IPS-18a (cell line): ENCODE results near the gene TMEM130.
"Not testable (repeated sequence)": the region's sequence is repeated elsewhere in the genome, so short reads cannot be mapped to it uniquely, and the experiment has no call there.

Source experiments
- H3K27ac ChIP-seq: one replicate; pipeline ENCODE4 v1.5.1; 2013; ENCODE audit warnings: low read length
- H3K27me3 ChIP-seq: one replicate; pipeline ENCODE4 v1.6.1; 2013; ENCODE audit warnings: mild to moderate bottlenecking, low read length; ENCODE audit not compliant: control insufficient read depth, insufficient read depth
- H3K36me3 ChIP-seq: one replicate; pipeline ENCODE4 v1.6.1; 2013; ENCODE audit warnings: low read depth, low read length; ENCODE audit not compliant: control insufficient read depth
- H3K4me1 ChIP-seq: one replicate; pipeline ENCODE4 v1.6.1; 2013; ENCODE audit warnings: low read depth, low read length; ENCODE audit not compliant: control insufficient read depth
- H3K4me3 ChIP-seq: one replicate; pipeline ENCODE4 v1.5.1; 2013; ENCODE audit warnings: low read length
- H3K9ac ChIP-seq: one replicate; pipeline ENCODE4 v1.6.1; 2013; ENCODE audit warnings: mild to moderate bottlenecking, low read length, moderate library complexity
- H3K9me3 ChIP-seq: one replicate; pipeline ENCODE4 v1.6.1; 2013; ENCODE audit warnings: low read depth, low read length; ENCODE audit not compliant: control insufficient read depth

The TMEM130 gene

DNA sequence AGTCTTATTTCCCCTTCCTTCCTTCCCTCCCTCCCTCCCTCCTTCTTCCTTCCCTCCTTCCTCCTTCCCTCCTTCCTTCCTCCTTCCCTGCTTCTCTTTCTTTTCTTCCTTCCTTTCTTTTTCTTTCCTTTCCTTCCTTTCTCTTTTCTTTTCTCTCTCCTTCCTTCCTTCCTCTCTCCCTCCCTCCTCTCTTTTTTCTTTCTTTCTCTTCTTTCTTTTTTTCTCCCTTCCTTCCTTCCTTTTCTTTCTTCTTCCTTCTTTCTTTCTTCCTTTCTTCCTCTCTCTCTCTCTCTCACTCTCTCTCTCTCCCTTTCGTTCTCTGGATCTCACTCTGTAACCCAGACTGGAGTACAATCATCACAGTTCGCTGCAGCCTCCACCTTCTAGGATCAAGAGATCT, 6.2 kb downstream of the TMEM130 start:
- Histone ChIP-seq H3K27ac (no peak overlapping the region), H3K36me3 (no peaks in the 10 kb centered on the region)

GRCh38 chr7:98862716-98863420, 6.9 kb downstream of the TMEM130 start:
- H3K4me1 ChIP-seq: peaks cover 7% of the 10 kb centered on the region
- H3K9ac ChIP-seq: no peak overlapping the region
- H3K9me3 ChIP-seq: no peaks in the 10 kb centered on the region
- H3K27me3 ChIP-seq: no peaks in the 10 kb centered on the region
- H3K36me3 ChIP-seq: no peaks in the 10 kb centered on the region
- no peak overlapping the region for H3K4me3 ChIP-seq
- no peak overlapping the region for H3K27ac ChIP-seq

More for the DNA sequence above, 6.2 kb downstream of the TMEM130 start:
- H3K4me1 ChIP-seq: peaks cover 7% of the 10 kb centered on the region
- no peaks in the 10 kb centered on the region for H3K9me3 ChIP-seq
- no peak overlapping the region for H3K9ac ChIP-seq
- peaks cover 6% of the 10 kb centered on the region for H3K27me3 ChIP-seq
- no peak overlapping the region for H3K4me3 ChIP-seq

DNA sequence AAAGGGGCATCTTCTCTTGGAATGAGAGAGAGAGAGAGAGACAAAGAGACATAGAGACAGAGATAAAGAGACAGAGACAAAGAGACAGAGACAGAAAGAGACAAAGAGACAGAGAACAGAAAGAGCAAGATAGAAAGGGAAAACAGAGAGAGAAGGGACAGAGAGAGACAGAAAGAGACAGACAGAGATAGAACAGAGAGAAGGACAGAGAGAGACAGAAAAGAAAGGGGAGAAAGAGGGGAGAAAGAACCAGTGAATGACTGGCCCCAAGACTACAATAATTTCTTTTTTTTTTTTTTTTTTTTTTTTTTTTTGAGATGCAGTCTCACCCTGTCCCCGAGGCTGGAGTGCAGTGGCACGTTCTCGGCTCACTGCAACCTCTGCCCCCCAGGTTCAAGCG, 7.6 kb downstream of the TMEM130 start:
- Histone ChIP-seq H3K27ac (no peak overlapping the region), H3K4me3 (no peak overlapping the region), H3K9ac (no peak overlapping the region), H3K9me3 (no peaks in the 10 kb centered on the region), H3K27me3 (no peaks in the 10 kb centered on the region), H3K4me1 (peaks cover 3% of the 10 kb centered on the region), H3K36me3 (no peaks in the 10 kb centered on the region)

GRCh38 chr7:98860071-98860470, 9.7 kb downstream of the TMEM130 start:
- Histone ChIP-seq H3K9ac (no peak overlapping the region), H3K36me3 (no peaks in the 10 kb centered on the region), H3K4me1 (no peaks in the 10 kb centered on the region), H3K27ac (no peak overlapping the region), H3K9me3 (no peaks in the 10 kb centered on the region), H3K27me3 (no peaks in the 10 kb centered on the region), H3K4me3 (no peak overlapping the region)

- H3K4me3 ChIP-seq: no peak overlapping the region
- H3K36me3 ChIP-seq: no peaks in the 10 kb centered on the region
- H3K9ac ChIP-seq: no peak overlapping the region
- H3K27me3 ChIP-seq: no peaks in the 10 kb centered on the region
- H3K27ac ChIP-seq: no peak overlapping the region
- H3K9me3 ChIP-seq: no peaks in the 10 kb centered on the region
- H3K4me1 ChIP-seq: no peaks in the 10 kb centered on the region
Observed at GRCh38 chr7:98855610-98856422, 14.0 kb downstream of the TMEM130 start.

DNA sequence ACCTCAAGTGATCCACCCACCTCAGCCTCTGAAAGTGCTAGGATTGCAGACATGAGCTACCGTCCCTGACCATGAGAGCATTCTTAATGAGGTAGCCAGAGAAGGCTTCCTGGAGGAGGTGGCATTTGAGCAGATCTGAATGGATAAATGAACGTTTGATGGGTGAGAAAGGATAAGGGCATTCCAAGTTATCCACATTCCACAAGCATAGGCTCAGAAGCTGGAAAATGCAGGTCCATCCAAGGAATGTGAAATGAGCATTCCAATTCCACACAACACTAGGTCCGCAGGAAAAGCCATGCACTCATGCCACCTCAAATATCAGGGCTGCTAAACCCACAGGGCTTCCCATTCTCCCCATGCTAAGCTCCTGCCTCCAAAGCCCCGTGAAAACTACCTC, 17.0 kb downstream of the TMEM130 start:
- H3K4me3 ChIP-seq: no peak overlapping the region
- H3K4me1 ChIP-seq: no peaks in the 10 kb centered on the region
- H3K9ac ChIP-seq: no peak overlapping the region
- no peak overlapping the region for H3K27ac ChIP-seq
- no peaks in the 10 kb centered on the region for H3K36me3 ChIP-seq
- no peaks in the 10 kb centered on the region for H3K9me3 ChIP-seq
- no peaks in the 10 kb centered on the region for H3K27me3 ChIP-seq

DNA sequence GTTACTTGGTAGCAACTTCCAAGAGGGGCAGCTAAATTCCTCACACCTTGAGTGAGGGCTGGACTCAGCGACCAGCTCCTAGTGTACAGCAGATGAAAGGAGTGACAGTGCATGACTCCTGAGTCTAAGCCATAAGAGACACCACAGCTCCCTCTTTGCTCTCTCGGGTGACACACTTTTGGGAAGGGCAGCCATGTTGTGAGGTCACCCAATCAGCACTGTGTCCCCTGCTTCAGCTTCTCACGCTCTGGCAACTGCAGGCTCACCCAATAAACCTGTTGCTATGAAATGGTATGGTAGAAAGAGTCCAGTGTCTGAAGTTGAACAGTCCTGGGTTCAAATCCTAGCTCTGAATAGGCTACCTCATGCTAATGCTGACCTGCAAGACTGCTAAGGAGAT, 20.9 kb downstream of the TMEM130 start:
- no peaks in the 10 kb centered on the region for H3K36me3 ChIP-seq
- no peaks in the 10 kb centered on the region for H3K4me1 ChIP-seq
- no peak overlapping the region for H3K4me3 ChIP-seq
- H3K27me3 ChIP-seq: no peaks in the 10 kb centered on the region
- H3K9me3 ChIP-seq: no peaks in the 10 kb centered on the region
- H3K27ac ChIP-seq: no peak overlapping the region
- H3K9ac ChIP-seq: no peak overlapping the region

DNA sequence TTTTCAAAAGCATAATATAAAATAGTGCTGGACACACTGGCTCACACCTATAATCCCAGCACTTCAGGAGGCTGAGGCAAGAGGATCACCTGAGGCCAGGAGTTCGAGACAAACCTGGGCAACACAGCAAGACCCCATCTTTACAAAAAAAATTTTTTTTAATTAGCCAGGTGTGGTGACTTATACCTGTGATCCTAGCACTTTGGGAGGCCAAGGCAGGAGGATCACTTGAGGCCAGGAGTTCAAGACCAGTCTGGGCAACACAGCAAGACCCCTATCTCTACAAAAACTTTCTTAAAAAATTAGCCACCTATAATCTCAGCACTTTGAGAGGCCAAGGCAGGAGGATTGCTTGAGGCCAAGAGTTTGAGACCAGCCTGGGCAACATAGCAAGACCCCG, 27.3 kb downstream of the TMEM130 start:
- H3K4me3 ChIP-seq, H3K27ac ChIP-seq, H3K9me3 ChIP-seq, H3K27me3 ChIP-seq, H3K9ac ChIP-seq, H3K4me1 ChIP-seq, H3K36me3 ChIP-seq: not testable (repeated sequence)

- H3K4me3 ChIP-seq: no peak overlapping the region
Observed at GRCh38 chr7:98841179-98841997, 28.4 kb downstream of the TMEM130 start.

GRCh38 chr7:98840722-98841121, 29.1 kb downstream of the TMEM130 start:
- Histone ChIP-seq H3K27me3 (no peaks in the 10 kb centered on the region), H3K4me3 (no peak overlapping the region), H3K27ac (no peak overlapping the region), H3K9ac (no peak overlapping the region), H3K36me3 (no peaks in the 10 kb centered on the region), H3K4me1 (peaks cover 4% of the 10 kb centered on the region), H3K9me3 (no peaks in the 10 kb centered on the region)

More at GRCh38 chr7:98841179-98841997, 28.4 kb downstream of the TMEM130 start:
- Histone ChIP-seq H3K36me3 (no peaks in the 10 kb centered on the region), H3K27ac (no peak overlapping the region), H3K9me3 (no peaks in the 10 kb centered on the region), H3K27me3 (no peaks in the 10 kb centered on the region), H3K4me1 (peaks cover 4% of the 10 kb centered on the region), H3K9ac (no peak overlapping the region)

GRCh38 chr7:98840096-98840495, 29.7 kb downstream of the TMEM130 start:
- Histone ChIP-seq H3K9ac (no peak overlapping the region), H3K27me3 (no peaks in the 10 kb centered on the region), H3K9me3 (no peaks in the 10 kb centered on the region), H3K27ac (no peak overlapping the region), H3K4me1 (peaks cover 4% of the 10 kb centered on the region), H3K4me3 (no peak overlapping the region), H3K36me3 (no peaks in the 10 kb centered on the region)
